GM12878 (cell line): Measurements from ENCODE around the gene USH2A. TPM values are rescaled to one million over a fixed set of nuclear protein-coding genes. Genes with fewer than 3 reads are reported as not detected.

Experiments used
- ATAC-seq: fragments of 200-7000 bp; cut with Tn5 transposase; 3 replicates; pipeline ENCODE4 v1.9.1; 2020; ENCODE audit warnings: mild to moderate bottlenecking, moderate library complexity
- BruUV-seq: library from RNA; stranded (reverse); fragments of 400-500 nt; replicated peaks from 2 replicates; lab custom pipeline; 2021; lab: Mats Ljungman, UMichigan
- CTCF ChIA-PET: fragments of 300-600 bp; sonication (Branson Sonifier 250); formaldehyde crosslinking; extraction: SDS; loops from one replicate; lab custom pipeline; 2021; ENCODE audit warnings: inconsistent platforms; lab: Yijun Ruan, JAX
- POLR2A ChIA-PET: fragments of 350-600 bp; formaldehyde crosslinking; extraction: SDS; loops from one replicate; lab custom pipeline; 2021; ENCODE audit warnings: inconsistent platforms; lab: Charles Lee
- RAD21 ChIA-PET: fragments of 300-600 bp; sonication (Branson Sonifier 250); formaldehyde crosslinking; loops from one replicate; lab custom pipeline; 2023; ENCODE audit warnings: antibody characterized with exemption; ENCODE audit not compliant: unreplicated experiment; lab: Charles Lee
- SMC1A ChIA-PET: fragments of 300-600 bp; sonication (Branson Sonifier 250); formaldehyde crosslinking; loops from one replicate; lab custom pipeline; 2023; ENCODE audit not compliant: unreplicated experiment, uncharacterized antibody; lab: Charles Lee
- DNase-seq: peaks from one replicate; pipeline ENCODE4 v3.0.0-alpha.2; 2011; ENCODE audit warnings: low read depth, low spot score
- FAIRE-seq: peaks from 3 replicates; lab custom pipeline; 2011; peaks lifted over from hg19 to GRCh38; lab: Jason Lieb, UNC
- H2AFZ ChIP-seq: 2 replicates; pipeline ENCODE4 v1.6.0; 2011; ENCODE audit warnings: low read depth, low read length, control low read depth; ENCODE audit not compliant: control insufficient read depth
- H3K27ac ChIP-seq: 2 replicates; pipeline ENCODE4 v1.5.1; 2011; ENCODE audit warnings: control low read depth; ENCODE audit not compliant: control insufficient read depth, insufficient read depth
- H3K27me3 ChIP-seq, 2 experiments: replicated peaks in 1 of 2; 2 replicates each; pipeline versions ENCODE4 v1.6.0 to v1.6.1; 2011; ENCODE audit warnings: low read length in 1 of 2; ENCODE audit not compliant: control insufficient read depth in 2 of 2, insufficient read depth in 2 of 2
- H3K36me3 ChIP-seq, 2 experiments: 2 replicates each; pipeline ENCODE4 v1.5.1; 2011; ENCODE audit warnings: low read length in 1 of 2; ENCODE audit not compliant: control insufficient read depth in 2 of 2, insufficient read depth in 2 of 2
- H3K4me1 ChIP-seq: 2 replicates; pipeline ENCODE4 v1.6.1; 2011; ENCODE audit warnings: mild to moderate bottlenecking, low read length, moderate library complexity, mixed read lengths; ENCODE audit not compliant: control insufficient read depth, insufficient read depth
- H3K4me2 ChIP-seq: 2 replicates; pipeline ENCODE4 v1.6.0; 2011; ENCODE audit warnings: control low read depth; ENCODE audit not compliant: control insufficient read depth, insufficient read depth
- H3K4me3 ChIP-seq: fragments of 200-600 bp; sonication (generic); 2 replicates; pipeline ENCODE4 v1.5.1; 2016
- H3K79me2 ChIP-seq: 2 replicates; pipeline ENCODE4 v1.6.0; 2011; ENCODE audit warnings: low read length; ENCODE audit not compliant: control insufficient read depth, insufficient read depth
- H3K9ac ChIP-seq: 2 replicates; pipeline ENCODE4 v1.8.0; 2011; ENCODE audit warnings: low read length, control low read depth, mixed read lengths; ENCODE audit not compliant: control insufficient read depth, insufficient read depth
- H3K9me3 ChIP-seq: replicated peaks from 3 replicates; pipeline ENCODE4 v1.5.1; 2011; ENCODE audit warnings: mild to moderate bottlenecking, low read length; ENCODE audit not compliant: control insufficient read depth, insufficient read depth
- H4K20me1 ChIP-seq: 2 replicates; pipeline ENCODE4 v1.6.0; 2011; ENCODE audit not compliant: control insufficient read depth, insufficient read depth
- GABPA ChIP-seq: IDR thresholded peaks from 2 replicates; pipeline ENCODE4 v1.6.1; 2014; ENCODE audit warnings: antibody characterized with exemption, low read depth, mild to moderate bottlenecking, inconsistent platforms
- HDGF ChIP-seq: fragments of 450-650 bp; IDR thresholded peaks from 2 replicates; pipeline ENCODE4 v1.6.1; 2016; ENCODE audit warnings: antibody characterized with exemption
- SMARCA5 ChIP-seq: fragments of 450-650 bp; IDR thresholded peaks from 2 replicates; pipeline ENCODE4 v1.6.1; 2017; ENCODE audit warnings: mild to moderate bottlenecking
- SMC3 ChIP-seq: IDR thresholded peaks from 2 replicates; pipeline ENCODE4 v1.6.1; 2011; ENCODE audit warnings: low read length, improper control_type of control experiment, borderline replicate concordance
- SPI1 ChIP-seq: IDR thresholded peaks from 2 replicates; pipeline ENCODE4 v1.6.1; 2011; ENCODE audit warnings: low read depth, mild to moderate bottlenecking, low read length, moderate library complexity, borderline replicate concordance; ENCODE audit not compliant: insufficient read depth
- SRF ChIP-seq, 2 experiments: IDR thresholded peaks; 2 replicates each; pipeline ENCODE4 v1.6.1; 2011; ENCODE audit warnings: low read depth in 2 of 2, low read length in 2 of 2, mild to moderate bottlenecking in 1 of 2, moderate library complexity in 1 of 2
- WRNIP1 ChIP-seq: IDR thresholded peaks from 2 replicates; pipeline ENCODE4 v1.6.1; 2011; ENCODE audit warnings: low read depth, low read length, improper control_type of control experiment, borderline replicate concordance
- WGBS: methylation state at CpG from one replicate; pipeline ENCODE4 v1.1.6; 2016; ENCODE audit warnings: low lambda C conversion rate; ENCODE audit not compliant: insufficient replicate concordance, insufficient coverage; ENCODE audit errors: missing lambda C conversion rate; 5-methylcytosine and 5-hydroxymethylcytosine counted together
- in situ Hi-C: fragments of 300-500 bp; cut with MboI; formaldehyde crosslinking; loops from 9 replicates; pipeline ENCODE4 v1.14.3; 2018; ENCODE audit warnings: mixed read lengths
- intact Hi-C: fragments of 100-400 bp; cut with micrococcal nuclease; formaldehyde crosslinking; loops from one replicate; pipeline ENCODE4 v1.14.2; 2022; ENCODE audit not compliant: unreplicated experiment
- polyA plus RNA-seq, 11 experiments: library from polyadenylated mRNA; depleted of rRNA in 4 of 11; unstranded in 6 of 11; stranded (reverse) in 5 of 11; fragments of >200 nt; fragmentation: Nextera tagmentation in 4 of 11; fragmentation: Illumina TruSeq in 1 of 11; extraction: Ambion mirVana in 4 of 11; extraction: Trizol in 1 of 11; gene quantifications; 1 replicate in 1 of 11; 2 replicates in 10 of 11; pipeline versions ENCODE4 v1.2.1 to v1.2.3, GENCODE V29; 2011 to 2016; ENCODE audit warnings: inconsistent platforms in 2 of 11, missing spikeins in 2 of 11, low read depth in 1 of 11
- total RNA-seq, 4 experiments: library from RNA; depleted of rRNA in 3 of 4; stranded (reverse); fragments of >200 nt in 3 of 4; fragmentation: Illumina TruSeq in 1 of 4; extraction: Trizol in 1 of 4; gene quantifications; 2 replicates each; pipeline versions ENCODE4 v1.2.1 to v1.2.3, GENCODE V29; 2013 to 2021
- TF ChIP-seq, protein P1 (sequence below): fragments of 450-650 bp; IDR thresholded peaks from 2 replicates; pipeline ENCODE4 v1.6.1; 2017; ENCODE audit warnings: mild to moderate bottlenecking, moderate library complexity
- TF ChIP-seq, protein P2 (sequence below): IDR thresholded peaks from 2 replicates; pipeline ENCODE4 v1.6.1; 2011; ENCODE audit warnings: mild to moderate bottlenecking, low read depth, low read length, moderate library complexity; ENCODE audit not compliant: insufficient replicate concordance

The USH2A gene
- total and polyA plus RNA-seq, 10 of the 15 experiments (the other 5 are each of a cell fraction or from before 2014, with no cell fraction given), result under 0.01 to 0.20 (median 0.01) TPM; not detected in 2

- Histone ChIP-seq H3K9ac (no peak overlapping the region), H3K27me3 (no peaks in the 10 kb centered on the region), H3K9me3 (no peaks in the 10 kb centered on the region), H3K36me3 (no peaks in the 10 kb centered on the region), H3K27ac (no peak overlapping the region), H3K4me1 (no peaks in the 10 kb centered on the region), H4K20me1 (no peaks in the 10 kb centered on the region), H3K4me3 (no peak overlapping the region), H3K79me2 (no peaks in the 10 kb centered on the region), H3K4me2 (no peak overlapping the region), H2AFZ (no peak overlapping the region)
- no TSS peak for BruUV-seq
- in situ Hi-C loops, result no loop called here
- ChIA-PET POLR2A (no interaction called here), SMC1A (interaction anchor here (0.6 to 1.9 kb wide), 6 partner anchors 10 to 183 kb away, joined by 3 to 9 read pairs (median 4); no protein-coding TSS in a partner anchor), RAD21 (interaction anchor here (0.9 to 1.2 kb wide), 2 partner anchors 12 to 432 kb away, joined by 3 read pairs; no protein-coding TSS in a partner anchor), CTCF (interaction anchor here (0.9 to 1.7 kb wide), 6 partner anchors 10 to 539 kb away, joined by 3 to 4 read pairs (median 4); no protein-coding TSS in a partner anchor)
- ATAC-seq (0 out of 3 replicates have a peak, but pooled peaks have one; percentile 38), FAIRE-seq (no peak), DNase-seq (no peak)
- intact Hi-C loops, result loop anchor here (2.0 kb wide), 1 partner anchor 575 kb away; no protein-coding TSS in a partner anchor
- TF ChIP-seq SMARCA5, result no peak
- TF ChIP-seq, protein P1, sequence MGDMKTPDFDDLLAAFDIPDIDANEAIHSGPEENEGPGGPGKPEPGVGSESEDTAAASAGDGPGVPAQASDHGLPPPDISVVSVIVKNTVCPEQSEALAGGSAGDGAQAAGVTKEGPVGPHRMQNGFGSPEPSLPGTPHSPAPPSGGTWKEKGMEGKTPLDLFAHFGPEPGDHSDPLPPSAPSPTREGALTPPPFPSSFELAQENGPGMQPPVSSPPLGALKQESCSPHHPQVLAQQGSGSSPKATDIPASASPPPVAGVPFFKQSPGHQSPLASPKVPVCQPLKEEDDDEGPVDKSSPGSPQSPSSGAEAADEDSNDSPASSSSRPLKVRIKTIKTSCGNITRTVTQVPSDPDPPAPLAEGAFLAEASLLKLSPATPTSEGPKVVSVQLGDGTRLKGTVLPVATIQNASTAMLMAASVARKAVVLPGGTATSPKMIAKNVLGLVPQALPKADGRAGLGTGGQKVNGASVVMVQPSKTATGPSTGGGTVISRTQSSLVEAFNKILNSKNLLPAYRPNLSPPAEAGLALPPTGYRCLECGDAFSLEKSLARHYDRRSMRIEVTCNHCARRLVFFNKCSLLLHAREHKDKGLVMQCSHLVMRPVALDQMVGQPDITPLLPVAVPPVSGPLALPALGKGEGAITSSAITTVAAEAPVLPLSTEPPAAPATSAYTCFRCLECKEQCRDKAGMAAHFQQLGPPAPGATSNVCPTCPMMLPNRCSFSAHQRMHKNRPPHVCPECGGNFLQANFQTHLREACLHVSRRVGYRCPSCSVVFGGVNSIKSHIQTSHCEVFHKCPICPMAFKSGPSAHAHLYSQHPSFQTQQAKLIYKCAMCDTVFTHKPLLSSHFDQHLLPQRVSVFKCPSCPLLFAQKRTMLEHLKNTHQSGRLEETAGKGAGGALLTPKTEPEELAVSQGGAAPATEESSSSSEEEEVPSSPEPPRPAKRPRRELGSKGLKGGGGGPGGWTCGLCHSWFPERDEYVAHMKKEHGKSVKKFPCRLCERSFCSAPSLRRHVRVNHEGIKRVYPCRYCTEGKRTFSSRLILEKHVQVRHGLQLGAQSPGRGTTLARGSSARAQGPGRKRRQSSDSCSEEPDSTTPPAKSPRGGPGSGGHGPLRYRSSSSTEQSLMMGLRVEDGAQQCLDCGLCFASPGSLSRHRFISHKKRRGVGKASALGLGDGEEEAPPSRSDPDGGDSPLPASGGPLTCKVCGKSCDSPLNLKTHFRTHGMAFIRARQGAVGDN, result no peak
- TF ChIP-seq WRNIP1, result no peak
- no peak for TF ChIP-seq SPI1
- no peak for TF ChIP-seq SMC3
- no peak for TF ChIP-seq SRF (IDR thresholded peaks at IDR 0.05; ENCODE audit: low read depth in 2 of 2, low read length in 2 of 2)
- no peak for TF ChIP-seq HDGF
- no peak for TF ChIP-seq GABPA
- TF ChIP-seq, protein P2, sequence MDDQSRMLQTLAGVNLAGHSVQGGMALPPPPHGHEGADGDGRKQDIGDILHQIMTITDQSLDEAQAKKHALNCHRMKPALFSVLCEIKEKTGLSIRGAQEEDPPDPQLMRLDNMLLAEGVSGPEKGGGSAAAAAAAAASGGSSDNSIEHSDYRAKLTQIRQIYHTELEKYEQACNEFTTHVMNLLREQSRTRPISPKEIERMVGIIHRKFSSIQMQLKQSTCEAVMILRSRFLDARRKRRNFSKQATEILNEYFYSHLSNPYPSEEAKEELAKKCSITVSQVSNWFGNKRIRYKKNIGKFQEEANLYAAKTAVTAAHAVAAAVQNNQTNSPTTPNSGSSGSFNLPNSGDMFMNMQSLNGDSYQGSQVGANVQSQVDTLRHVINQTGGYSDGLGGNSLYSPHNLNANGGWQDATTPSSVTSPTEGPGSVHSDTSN, result no peak
- 30% methylated on average over 2 of the region's 2 CpGs for WGBS
These were observed 741.0 kb downstream of the USH2A start for GRCh38 chr1:215682232-215682631.
